HEK293 (cell line): Measurements from ENCODE around the gene NADK.

Source experiments
- CTCF ChIA-PET: fragments of 350-600 bp; formaldehyde crosslinking; extraction: SDS; loops from one replicate; lab custom pipeline; 2021; ENCODE audit warnings: antibody characterized with exemption; lab: Yijun Ruan, JAX
- POLR2A ChIA-PET: fragments of 300-600 bp; formaldehyde crosslinking; extraction: SDS; loops from one replicate; lab custom pipeline; 2020; ENCODE audit warnings: antibody characterized with exemption, inconsistent platforms; lab: Yijun Ruan, JAX
- H3K27ac ChIP-seq: fragments of 200-500 bp; sonication (Bioruptor generic); 2 replicates; pipeline ENCODE4 v1.5.1; 2014; ENCODE audit warnings: low read depth, low read length, control low read depth, inconsistent platforms; ENCODE audit errors: extremely low read depth
- H3K36me3 ChIP-seq, 2 experiments: fragments of 200-500 bp in 1 of 2; sonication (Bioruptor generic) in 1 of 2; 1 replicate in 1 of 2; 2 replicates in 1 of 2; pipeline ENCODE4 v1.5.1; 2014 to 2017; ENCODE audit warnings: inconsistent platforms in 2 of 2, low read length in 2 of 2; ENCODE audit not compliant: control insufficient read depth in 2 of 2, insufficient read depth in 1 of 2
- H3K4me1 ChIP-seq: fragments of 200-500 bp; sonication (Bioruptor generic); 2 replicates; pipeline ENCODE4 v1.5.1; 2014; ENCODE audit warnings: mild to moderate bottlenecking, low read length, inconsistent platforms; ENCODE audit not compliant: control insufficient read depth, insufficient read depth
- H3K4me3 ChIP-seq: 2 replicates; pipeline ENCODE4 v1.5.1; 2011; ENCODE audit warnings: low read depth, mild to moderate bottlenecking, control low read depth, low read length, moderate library complexity
- H3K9me3 ChIP-seq: fragments of 200-500 bp; sonication (Bioruptor generic); 2 replicates; pipeline ENCODE4 v1.5.1; 2014; ENCODE audit warnings: low read depth, low read length, inconsistent platforms; ENCODE audit not compliant: control insufficient read depth, insufficient read depth
- GLI4 ChIP-seq: fragments of 450-650 bp; formaldehyde crosslinking; IDR thresholded peaks from 2 replicates; pipeline ENCODE4 v1.5.1; 2016; ENCODE audit warnings: missing biosample characterization, missing genetic modification characterization
- KLF8 ChIP-seq: fragments of 450-650 bp; formaldehyde crosslinking; IDR thresholded peaks from 2 replicates; pipeline ENCODE4 v1.5.1; 2016; ENCODE audit warnings: missing biosample characterization, missing genetic modification characterization
- SP3 ChIP-seq: fragments of 450-650 bp; formaldehyde crosslinking; IDR thresholded peaks from 2 replicates; pipeline ENCODE4 v1.5.1; 2016; ENCODE audit warnings: missing biosample characterization, missing genetic modification characterization
- ZBTB17 ChIP-seq: fragments of 450-650 bp; formaldehyde crosslinking; IDR thresholded peaks from 2 replicates; pipeline ENCODE4 v1.5.1; 2016; ENCODE audit warnings: missing biosample characterization, missing genetic modification characterization
- ZNF114 ChIP-seq: fragments of 450-650 bp; formaldehyde crosslinking; IDR thresholded peaks from 2 replicates; pipeline ENCODE4 v1.5.0; 2017; ENCODE audit warnings: missing biosample characterization, missing genetic modification characterization
- ZNF239 ChIP-seq: fragments of 450-650 bp; formaldehyde crosslinking; IDR thresholded peaks from 2 replicates; pipeline ENCODE4 v1.5.1; 2016; ENCODE audit warnings: missing biosample characterization, missing genetic modification characterization
- ZNF366 ChIP-seq: fragments of 450-650 bp; formaldehyde crosslinking; conservative IDR thresholded peaks from 2 replicates; pipeline ENCODE4 v1.5.1; 2016; ENCODE audit warnings: missing biosample characterization, missing genetic modification characterization
- ZNF37A ChIP-seq: fragments of 450-650 bp; IDR thresholded peaks from 2 replicates; pipeline ENCODE4 v1.5.1; 2018; ENCODE audit warnings: missing biosample characterization, missing genetic modification characterization
- ZNF473 ChIP-seq: fragments of 450-650 bp; formaldehyde crosslinking; IDR thresholded peaks from 2 replicates; pipeline ENCODE4 v1.5.1; 2017; ENCODE audit warnings: missing biosample characterization, missing genetic modification characterization
- ZNF530 ChIP-seq: fragments of 450-650 bp; formaldehyde crosslinking; IDR thresholded peaks from 2 replicates; pipeline ENCODE4 v1.5.1; 2016; ENCODE audit warnings: low read depth, missing biosample characterization, missing genetic modification characterization
- ZNF596 ChIP-seq: fragments of 450-650 bp; IDR thresholded peaks from 2 replicates; pipeline ENCODE4 v1.5.0; 2018; ENCODE audit warnings: missing biosample characterization, mild to moderate bottlenecking, missing genetic modification characterization, moderate library complexity
- ZNF626 ChIP-seq: fragments of 450-650 bp; sonication (Bioruptor Pico); formaldehyde crosslinking; IDR thresholded peaks from 2 replicates; pipeline ENCODE4 v1.5.1; 2018; ENCODE audit warnings: missing biosample characterization, missing genetic modification characterization, inconsistent platforms
- ZNF629 ChIP-seq: fragments of 450-650 bp; formaldehyde crosslinking; IDR thresholded peaks from 2 replicates; pipeline ENCODE4 v1.5.1; 2017; ENCODE audit warnings: missing biosample characterization, missing genetic modification characterization
- ZNF701 ChIP-seq: fragments of 450-650 bp; formaldehyde crosslinking; IDR thresholded peaks from 2 replicates; pipeline ENCODE4 v1.5.1; 2016; ENCODE audit warnings: missing biosample characterization, missing genetic modification characterization
- ZSCAN16 ChIP-seq: fragments of 450-650 bp; formaldehyde crosslinking; IDR thresholded peaks from 2 replicates; pipeline ENCODE4 v1.5.1; 2016; ENCODE audit warnings: missing biosample characterization, missing genetic modification characterization
- TF ChIP-seq, protein P1 (sequence below): fragments of 450-650 bp; formaldehyde crosslinking; IDR thresholded peaks from 2 replicates; pipeline ENCODE4 v1.5.1; 2017; ENCODE audit warnings: missing biosample characterization, missing genetic modification characterization
- TF ChIP-seq, protein P2 (sequence below): fragments of 450-650 bp; formaldehyde crosslinking; IDR thresholded peaks from 2 replicates; pipeline ENCODE4 v1.5.1; 2016; ENCODE audit warnings: missing biosample characterization, missing genetic modification characterization
- TF ChIP-seq, protein P3 (sequence below): sonication (generic); formaldehyde crosslinking; IDR thresholded peaks from 2 replicates; pipeline ENCODE4 v1.8.1; 2022; ENCODE audit warnings: mild to moderate bottlenecking, moderate library complexity, missing genetic modification reagents

The NADK gene

DNA sequence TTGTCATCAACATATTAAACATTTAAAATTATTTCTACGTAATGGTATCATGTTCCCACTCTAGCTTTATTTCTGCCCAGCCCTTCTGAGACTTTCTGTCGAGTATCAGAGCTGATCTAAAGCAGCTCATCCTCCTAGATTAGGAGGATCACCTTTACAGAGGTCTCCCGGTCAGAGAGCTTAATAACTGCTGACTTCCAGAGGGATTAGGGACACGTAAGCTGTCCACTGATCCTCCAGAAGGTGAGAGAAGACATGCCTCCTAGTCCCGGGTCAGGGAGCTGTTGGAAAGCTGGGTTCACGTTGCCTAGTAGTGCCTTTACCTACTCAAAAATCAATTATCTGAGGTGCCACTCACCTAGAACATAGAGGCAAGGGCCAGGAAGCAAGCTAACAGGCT lies 31.2 kb upstream of the NADK start:
- peaks cover 48 to 88% of the 10 kb centered on the region in 2 experiments for H3K36me3 ChIP-seq
- POLR2A ChIA-PET, result no interaction called here
- no peak overlapping the region for H3K4me3 ChIP-seq
- H3K27ac ChIP-seq, result no peak overlapping the region
- CTCF ChIA-PET, result interaction anchor here (0.6 to 1.6 kb wide), 5 partner anchors 11 to 235 kb away, joined by 3 to 5 read pairs (median 4); no protein-coding TSS in a partner anchor
- H3K4me1 ChIP-seq, result no peaks in the 10 kb centered on the region
- no peak for TF ChIP-seq ZNF626 (tag by site-specific recombination)
- TF ChIP-seq ZNF366 (tag by site-specific recombination), result no peak
- TF ChIP-seq KLF8, result no peak
- no peaks in the 10 kb centered on the region for H3K9me3 ChIP-seq

DNA sequence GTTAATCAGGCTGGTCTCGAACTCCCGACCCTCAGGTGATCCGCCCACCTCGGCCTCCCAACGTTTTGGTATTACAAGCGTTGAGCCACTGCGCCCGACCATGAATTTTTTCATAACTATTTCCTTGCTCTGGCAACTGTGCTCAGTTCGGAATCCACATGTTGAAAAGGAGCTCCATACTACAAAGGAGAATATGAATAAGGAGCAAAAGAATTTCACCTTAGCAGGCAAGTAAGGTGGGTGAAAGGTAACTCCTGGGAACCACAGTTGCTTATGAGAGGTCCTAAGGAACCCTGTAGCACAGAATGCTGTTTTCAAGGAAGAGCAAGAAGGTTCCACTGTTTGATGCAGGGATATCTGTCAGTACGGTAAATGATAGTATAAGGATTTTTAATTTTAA lies 29.9 kb upstream of the NADK start:
- Histone ChIP-seq H3K4me3 (no peak overlapping the region), H3K36me3 (peaks cover 46 to 84% of the 10 kb centered on the region in 2 experiments), H3K4me1 (no peaks in the 10 kb centered on the region), H3K9me3 (no peaks in the 10 kb centered on the region), H3K27ac (no peak overlapping the region)
- TF ChIP-seq ZNF37A, result no peak
- no peak for TF ChIP-seq ZNF114 (tag by site-specific recombination)
- CTCF ChIA-PET, result interaction anchor here (0.6 kb wide), 1 partner anchor 102 kb away, joined by 4 read pairs; no protein-coding TSS in a partner anchor
- POLR2A ChIA-PET, result no interaction called here

DNA sequence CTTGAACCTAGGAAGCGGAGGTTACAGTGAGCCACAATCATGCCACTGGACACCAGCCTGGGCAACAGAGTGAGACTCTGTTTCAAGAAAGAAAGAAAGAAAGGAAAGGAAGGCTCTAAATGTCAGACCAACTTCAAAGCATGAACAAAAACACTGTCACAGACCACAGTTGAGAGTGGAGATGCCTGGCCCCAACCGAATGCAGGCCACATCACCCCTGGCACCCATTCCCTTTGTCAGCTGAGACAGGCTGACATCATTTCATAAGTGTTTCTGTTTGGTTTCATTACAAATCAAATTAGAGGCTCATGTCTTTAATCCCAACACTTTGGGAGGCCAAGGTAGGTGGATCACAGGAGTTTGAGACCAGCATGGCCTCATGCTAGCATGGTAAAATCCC lies 28.6 kb upstream of the NADK start:
- H3K4me3 ChIP-seq, result no peak overlapping the region
- H3K9me3 ChIP-seq, result no peaks in the 10 kb centered on the region
- no peak overlapping the region for H3K27ac ChIP-seq
- no peaks in the 10 kb centered on the region for H3K4me1 ChIP-seq
- ChIA-PET CTCF (no interaction called here), POLR2A (no interaction called here)
- no peak for TF ChIP-seq ZNF596 (tag by site-specific recombination)
- no peak for TF ChIP-seq ZNF626 (tag by site-specific recombination)
- TF ChIP-seq ZNF530 (tag by site-specific recombination), result no peak
- TF ChIP-seq GLI4 (tag by site-specific recombination), result no peak
- no peak for TF ChIP-seq ZNF473 (tag by site-specific recombination)
- TF ChIP-seq, protein P1, sequence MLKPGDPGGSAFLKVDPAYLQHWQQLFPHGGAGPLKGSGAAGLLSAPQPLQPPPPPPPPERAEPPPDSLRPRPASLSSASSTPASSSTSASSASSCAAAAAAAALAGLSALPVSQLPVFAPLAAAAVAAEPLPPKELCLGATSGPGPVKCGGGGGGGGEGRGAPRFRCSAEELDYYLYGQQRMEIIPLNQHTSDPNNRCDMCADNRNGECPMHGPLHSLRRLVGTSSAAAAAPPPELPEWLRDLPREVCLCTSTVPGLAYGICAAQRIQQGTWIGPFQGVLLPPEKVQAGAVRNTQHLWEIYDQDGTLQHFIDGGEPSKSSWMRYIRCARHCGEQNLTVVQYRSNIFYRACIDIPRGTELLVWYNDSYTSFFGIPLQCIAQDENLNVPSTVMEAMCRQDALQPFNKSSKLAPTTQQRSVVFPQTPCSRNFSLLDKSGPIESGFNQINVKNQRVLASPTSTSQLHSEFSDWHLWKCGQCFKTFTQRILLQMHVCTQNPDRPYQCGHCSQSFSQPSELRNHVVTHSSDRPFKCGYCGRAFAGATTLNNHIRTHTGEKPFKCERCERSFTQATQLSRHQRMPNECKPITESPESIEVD (tag by site-specific recombination), result no peak
- TF ChIP-seq ZNF629 (tag by site-specific recombination), result 0 out of 2 replicates have a peak, but pooled peaks have one; percentile 20
- TF ChIP-seq, protein P2, sequence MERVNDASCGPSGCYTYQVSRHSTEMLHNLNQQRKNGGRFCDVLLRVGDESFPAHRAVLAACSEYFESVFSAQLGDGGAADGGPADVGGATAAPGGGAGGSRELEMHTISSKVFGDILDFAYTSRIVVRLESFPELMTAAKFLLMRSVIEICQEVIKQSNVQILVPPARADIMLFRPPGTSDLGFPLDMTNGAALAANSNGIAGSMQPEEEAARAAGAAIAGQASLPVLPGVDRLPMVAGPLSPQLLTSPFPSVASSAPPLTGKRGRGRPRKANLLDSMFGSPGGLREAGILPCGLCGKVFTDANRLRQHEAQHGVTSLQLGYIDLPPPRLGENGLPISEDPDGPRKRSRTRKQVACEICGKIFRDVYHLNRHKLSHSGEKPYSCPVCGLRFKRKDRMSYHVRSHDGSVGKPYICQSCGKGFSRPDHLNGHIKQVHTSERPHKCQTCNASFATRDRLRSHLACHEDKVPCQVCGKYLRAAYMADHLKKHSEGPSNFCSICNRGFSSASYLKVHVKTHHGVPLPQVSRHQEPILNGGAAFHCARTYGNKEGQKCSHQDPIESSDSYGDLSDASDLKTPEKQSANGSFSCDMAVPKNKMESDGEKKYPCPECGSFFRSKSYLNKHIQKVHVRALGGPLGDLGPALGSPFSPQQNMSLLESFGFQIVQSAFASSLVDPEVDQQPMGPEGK (tag by site-specific recombination), result no peak
- no peak for TF ChIP-seq ZSCAN16 (tag by site-specific recombination)
- peaks cover 47 to 84% of the 10 kb centered on the region in 2 experiments for H3K36me3 ChIP-seq

DNA sequence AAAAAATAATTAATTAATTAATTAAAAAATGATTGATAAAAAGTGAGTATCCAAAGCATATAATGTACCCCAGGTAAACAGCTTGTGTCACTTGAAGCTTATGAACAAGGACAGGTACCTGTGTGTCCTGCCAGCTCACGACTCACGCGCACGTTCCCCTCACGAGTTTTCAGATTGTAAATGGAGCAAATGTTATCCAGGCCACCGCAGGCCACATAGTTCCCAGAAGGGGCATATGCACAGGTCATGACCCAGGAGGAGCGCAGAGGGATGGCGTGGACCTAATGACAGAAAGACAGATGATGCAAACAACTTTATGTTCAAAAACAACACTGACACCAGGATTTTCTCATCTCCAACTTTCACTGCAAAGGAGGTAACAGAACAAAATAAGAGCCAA lies 26.0 kb upstream of the NADK start:
- TF ChIP-seq ZNF239 (tag by site-specific recombination) (no peak), ZNF701 (tag by site-specific recombination) (no peak), SP3 (tag by site-specific recombination) (no peak), ZBTB17 (tag by site-specific recombination) (no peak)
- TF ChIP-seq, protein P3, sequence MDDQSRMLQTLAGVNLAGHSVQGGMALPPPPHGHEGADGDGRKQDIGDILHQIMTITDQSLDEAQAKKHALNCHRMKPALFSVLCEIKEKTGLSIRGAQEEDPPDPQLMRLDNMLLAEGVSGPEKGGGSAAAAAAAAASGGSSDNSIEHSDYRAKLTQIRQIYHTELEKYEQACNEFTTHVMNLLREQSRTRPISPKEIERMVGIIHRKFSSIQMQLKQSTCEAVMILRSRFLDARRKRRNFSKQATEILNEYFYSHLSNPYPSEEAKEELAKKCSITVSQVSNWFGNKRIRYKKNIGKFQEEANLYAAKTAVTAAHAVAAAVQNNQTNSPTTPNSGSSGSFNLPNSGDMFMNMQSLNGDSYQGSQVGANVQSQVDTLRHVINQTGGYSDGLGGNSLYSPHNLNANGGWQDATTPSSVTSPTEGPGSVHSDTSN (CRISPR knock-in tag), result no peak
- Histone ChIP-seq H3K27ac (no peak overlapping the region), H3K4me1 (no peaks in the 10 kb centered on the region), H3K36me3 (peaks cover 30 to 88% of the 10 kb centered on the region in 2 experiments), H3K9me3 (no peaks in the 10 kb centered on the region), H3K4me3 (no peak overlapping the region)
- CTCF ChIA-PET, result no interaction called here
- POLR2A ChIA-PET, result no interaction called here
